Caki2 (cell line): Measurements from ENCODE around the gene SAFB2. TPM values are rescaled to one million over a fixed set of nuclear protein-coding genes. Genes with fewer than 3 reads are reported as not detected.
A peak's percentile ranks its signal among the peaks of the same experiment; 100 is the strongest.

ENCODE experiments used
- DNase-seq: peaks from one replicate; pipeline ENCODE4 v3.0.0-alpha.2; 2015; ENCODE audit warnings: low read depth
- in situ Hi-C: cut with HindIII; loops from 2 replicates; pipeline ENCODE4 v1.10.0; 2016; ENCODE audit warnings: low sequenced_read_pairs, low pct_unique_long_range_greater_than_20kb, mixed read lengths
- total RNA-seq: library from RNA; depleted of rRNA; stranded (reverse); fragments of >200 nt; shearing (Covaris generic); gene quantifications from 2 replicates; pipeline ENCODE4 v1.2.3, GENCODE V29; 2014; ENCODE audit warnings: low replicate concordance; rRNA removed

Gene SAFB2
- 2.0 and 12.9 TPM in 2 replicates for total RNA-seq

DNA sequence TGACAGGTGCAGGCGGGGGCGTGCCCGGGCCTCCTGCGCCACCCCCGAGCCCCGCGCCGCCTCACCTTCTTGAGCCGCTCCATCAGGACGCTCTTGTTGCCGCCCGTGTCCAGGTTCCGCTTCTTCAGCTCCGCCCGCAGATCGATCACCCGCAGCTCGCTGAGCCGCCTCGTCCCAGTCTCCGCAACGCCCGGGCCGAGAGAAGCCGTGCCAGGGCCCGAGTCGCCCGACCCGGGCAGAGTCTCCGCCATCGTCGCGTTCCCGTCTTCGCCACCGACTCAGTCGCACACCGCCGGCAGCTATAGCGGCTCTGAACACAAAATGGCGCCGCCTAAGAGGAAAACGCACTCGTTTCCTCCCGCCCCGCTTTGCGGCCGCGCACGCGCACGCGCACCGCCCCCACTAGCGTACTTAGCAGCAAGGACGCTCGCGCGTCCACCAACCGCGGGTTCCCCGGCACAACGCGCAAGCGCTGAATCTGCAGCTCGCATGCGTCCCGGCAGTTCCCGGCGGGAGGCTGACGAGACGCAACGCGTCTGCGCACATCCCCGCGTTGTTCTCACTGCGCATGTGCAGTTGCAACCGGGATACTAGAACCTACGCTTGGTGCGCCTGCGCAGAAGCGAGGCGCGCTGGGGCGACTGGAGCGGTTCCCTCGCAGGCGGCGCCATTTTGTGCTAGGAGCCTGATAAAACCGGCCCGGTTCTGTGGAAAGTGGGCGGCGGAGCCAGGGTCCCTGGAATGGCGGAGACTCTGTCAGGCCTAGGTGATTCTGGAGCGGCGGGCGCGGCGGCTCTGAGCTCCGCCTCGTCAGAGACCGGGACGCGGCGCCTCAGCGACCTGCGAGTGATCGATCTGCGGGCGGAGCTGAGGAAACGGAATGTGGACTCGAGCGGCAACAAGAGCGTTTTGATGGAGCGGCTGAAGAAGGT lies at the start of gene SAFB2, which contains the start of gene SAFB:
TSS of gene SAFB2 (minus strand) at position 312 of the 932 bp plus-strand sequence. CDS start at position 251, 61 bp downstream.
TSS of gene SAFB (plus strand) at position 619 of the 932 bp plus-strand sequence. CDS start at position 742, 123 bp downstream.
- in situ Hi-C loops: no loop called here
- DNase-seq: peak; percentile 98

- in situ Hi-C loops: no loop called here
- no peak for DNase-seq
Measured at GRCh38 chr19:5671600-5671999, 49.0 kb upstream of the SAFB2 start.

DNA sequence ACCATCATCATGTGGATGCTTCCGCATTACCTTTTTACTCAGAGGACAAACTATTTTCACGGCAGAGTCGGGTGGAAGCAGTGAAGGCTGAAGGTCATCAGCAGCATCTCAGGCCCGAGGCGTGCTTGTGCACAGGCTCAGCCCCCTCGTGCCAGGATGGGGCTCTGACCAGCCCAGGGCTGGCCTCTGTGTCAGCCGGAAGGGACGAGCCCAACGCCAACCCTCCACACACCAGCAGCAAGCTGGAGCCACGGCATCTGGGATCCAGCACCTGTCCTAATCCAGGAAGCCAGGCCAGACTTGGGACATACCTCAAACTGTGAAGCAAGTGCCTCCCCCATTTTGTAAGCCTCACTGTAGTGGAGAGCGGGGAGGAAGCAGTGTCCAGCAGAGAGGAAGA lies 46.6 kb upstream of the SAFB2 start:
- in situ Hi-C loops: no loop called here
- no peak for DNase-seq

- in situ Hi-C loops: no loop called here
- no peak for DNase-seq
Measured at GRCh38 chr19:5667751-5668271, 45.2 kb upstream of the SAFB2 start.

- DNase-seq: no peak
- in situ Hi-C loops: no loop called here
Measured at GRCh38 chr19:5666921-5667610, 44.5 kb upstream of the SAFB2 start.

DNA sequence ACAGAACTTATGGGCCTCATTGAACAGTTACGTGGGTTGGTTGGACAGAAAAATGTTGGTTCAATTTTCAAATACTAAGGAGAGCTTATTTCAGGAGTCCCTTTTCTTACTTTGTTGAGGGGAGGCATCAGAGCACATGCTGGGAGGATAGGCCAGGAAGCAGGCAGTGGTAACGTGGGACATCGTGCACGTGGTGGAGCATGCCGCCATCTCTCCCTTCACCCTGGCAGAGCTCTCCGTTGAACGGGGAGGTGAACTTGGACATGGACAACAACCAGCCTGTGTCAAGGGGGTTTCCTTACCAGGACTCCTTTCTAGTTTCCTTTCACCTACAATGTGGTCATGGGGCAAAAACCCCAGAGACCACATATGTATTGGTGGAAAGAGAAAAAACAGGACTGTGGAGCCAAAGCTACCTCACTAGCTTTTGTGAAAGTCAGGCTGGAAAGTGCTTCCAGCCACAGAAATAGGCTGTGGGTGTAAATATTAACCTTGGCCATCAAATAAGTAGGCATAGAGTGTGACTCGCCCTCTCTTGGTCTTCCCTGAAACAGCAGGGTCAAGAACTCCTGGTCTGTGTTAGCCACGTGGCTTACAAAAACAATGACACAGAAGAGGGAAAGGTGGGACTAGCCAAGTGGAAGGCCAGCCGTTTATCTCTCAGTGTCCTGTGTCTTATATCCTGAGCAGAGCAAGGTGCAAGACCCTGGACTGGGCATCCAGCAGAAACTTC lies 43.4 kb upstream of the SAFB2 start:
- in situ Hi-C loops: no loop called here
- DNase-seq: peak; percentile 92

DNA sequence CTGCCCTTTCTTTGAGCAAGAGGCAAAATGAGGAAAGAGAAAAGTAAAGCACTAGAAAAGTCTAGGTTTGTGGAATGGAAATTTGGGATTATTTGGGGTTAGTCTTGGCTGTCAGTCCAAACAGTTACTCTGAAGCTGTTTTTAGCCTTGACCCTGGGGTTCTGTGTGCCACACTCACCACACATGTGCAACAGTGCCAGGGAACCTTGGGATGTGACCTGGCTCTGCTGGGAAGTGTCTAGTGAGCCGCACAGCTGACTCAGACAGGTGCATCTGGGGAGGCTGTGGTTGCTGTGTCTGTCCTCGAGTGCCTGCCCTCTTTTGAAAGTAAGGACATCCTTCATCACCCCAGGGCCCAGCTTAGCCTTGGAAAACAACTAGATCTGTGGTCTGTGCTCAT lies 41.9 kb upstream of the SAFB2 start:
- DNase-seq: no peak
- in situ Hi-C loops: no loop called here

DNA sequence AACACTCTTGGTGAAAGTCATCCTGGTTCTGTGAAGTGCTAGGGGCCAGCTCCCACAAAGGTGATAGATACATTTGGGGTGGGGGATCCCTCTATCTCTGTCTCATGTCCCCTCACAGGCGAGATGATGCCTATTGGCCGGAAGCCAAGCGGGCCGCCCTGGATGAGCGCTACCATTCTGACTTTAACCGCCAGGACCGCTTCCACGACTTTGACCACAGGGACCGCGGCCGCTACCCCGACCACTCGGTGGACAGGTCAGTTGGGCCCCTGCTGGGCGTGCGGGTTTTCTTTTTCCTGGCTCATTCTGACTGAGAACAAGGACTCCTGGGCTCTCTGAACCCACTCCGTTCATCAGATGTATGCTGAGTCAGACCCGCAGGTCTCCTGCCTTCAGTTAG lies 41.3 kb upstream of the SAFB2 start:
- in situ Hi-C loops: no loop called here
- no peak for DNase-seq

GRCh38 chr19:5661483-5661882 lies 38.9 kb upstream of the SAFB2 start:
- DNase-seq: no peak
- in situ Hi-C loops: no loop called here

- in situ Hi-C loops: no loop called here
- no peak for DNase-seq
Measured at GRCh38 chr19:5655412-5655811, 32.8 kb upstream of the SAFB2 start.

- in situ Hi-C loops: no loop called here
- no peak for DNase-seq
Measured at GRCh38 chr19:5654931-5655330, 32.4 kb upstream of the SAFB2 start.

DNA sequence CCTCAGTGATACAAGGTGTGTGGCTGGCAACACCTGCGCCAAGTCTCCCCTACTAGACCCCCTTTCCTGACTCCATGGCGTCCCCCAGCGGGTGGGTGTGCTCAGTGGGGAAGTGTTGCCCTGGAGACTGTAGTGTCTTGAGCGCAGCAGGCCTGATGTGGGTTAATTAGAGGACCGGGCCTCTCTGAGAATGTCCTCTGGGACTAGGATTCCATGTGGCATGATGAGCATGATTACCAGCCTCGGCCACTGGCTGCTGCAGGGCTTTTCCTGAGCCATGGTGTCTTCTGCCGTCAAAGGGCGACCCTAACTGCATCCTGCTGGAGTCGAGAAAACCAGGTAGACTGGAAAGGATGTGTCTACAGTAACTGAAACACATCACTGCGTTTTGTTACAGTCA lies 29.7 kb upstream of the SAFB2 start:
- in situ Hi-C loops: no loop called here
- DNase-seq: no peak

DNA sequence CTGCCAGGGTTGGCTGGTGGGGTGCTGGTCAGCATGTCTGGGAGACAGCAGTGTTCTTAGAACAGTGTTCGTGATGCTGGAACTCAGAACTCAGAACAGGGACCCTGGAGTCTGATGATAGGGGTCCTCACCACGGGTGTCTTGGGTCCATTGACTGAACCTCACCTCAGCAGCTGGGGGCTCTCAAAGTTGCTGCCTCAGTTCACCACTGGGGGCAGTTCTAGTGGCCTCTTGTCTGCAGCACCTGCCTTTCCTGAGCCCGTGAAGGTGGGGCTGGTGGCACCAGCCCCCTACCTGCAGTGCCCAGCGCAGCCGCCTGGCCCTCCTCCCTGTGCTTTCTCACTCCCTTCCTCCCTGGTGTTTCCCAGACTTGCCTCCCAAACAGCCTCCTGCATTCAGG lies 28.8 kb upstream of the SAFB2 start:
- in situ Hi-C loops: no loop called here
- DNase-seq: no peak

GRCh38 chr19:5648464-5648863 lies 25.9 kb upstream of the SAFB2 start:
- DNase-seq: no peak
- in situ Hi-C loops: no loop called here

DNA sequence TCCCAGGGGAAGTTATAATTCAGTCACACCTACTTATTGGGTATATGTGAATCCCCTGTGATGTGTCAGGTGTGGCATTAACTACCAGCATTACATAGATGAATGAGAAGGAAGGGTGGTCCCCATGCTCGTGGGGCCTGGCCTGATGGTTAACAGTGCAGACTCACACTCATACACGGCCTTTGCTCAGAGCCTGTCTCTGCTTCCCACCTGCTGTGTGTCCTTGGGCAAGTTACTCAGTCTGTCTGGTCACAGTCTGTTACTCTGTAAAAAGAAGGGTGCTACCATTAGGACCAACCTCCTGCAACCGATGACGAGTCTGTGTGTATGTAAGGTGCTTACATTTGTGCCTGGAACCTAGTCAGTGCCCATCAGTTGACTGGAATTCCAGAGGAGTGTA lies 24.1 kb upstream of the SAFB2 start:
- in situ Hi-C loops: no loop called here
- no peak for DNase-seq

DNA sequence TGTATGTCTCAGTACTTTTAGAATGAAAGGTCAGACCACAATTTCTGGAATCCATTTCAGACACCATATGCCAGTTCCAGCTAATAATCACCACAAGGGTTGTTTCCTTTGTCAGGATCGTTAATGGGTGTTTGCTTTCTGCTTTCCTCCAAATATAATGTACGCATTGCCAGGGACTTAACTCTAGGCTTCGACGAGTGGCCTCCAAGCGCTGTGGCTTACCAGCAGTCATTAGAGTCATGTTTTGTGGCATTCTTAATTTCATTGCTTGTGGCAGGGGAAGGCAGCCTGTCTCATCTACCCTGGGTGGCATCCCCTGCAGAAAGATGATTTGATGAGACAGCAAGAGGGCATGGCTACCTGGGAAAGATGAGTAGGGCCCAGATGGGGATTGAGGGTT lies 22.8 kb upstream of the SAFB2 start:
- DNase-seq: no peak
- in situ Hi-C loops: no loop called here

- in situ Hi-C loops: no loop called here
- DNase-seq: no peak
Measured at GRCh38 chr19:5644037-5644436, 21.5 kb upstream of the SAFB2 start.

DNA sequence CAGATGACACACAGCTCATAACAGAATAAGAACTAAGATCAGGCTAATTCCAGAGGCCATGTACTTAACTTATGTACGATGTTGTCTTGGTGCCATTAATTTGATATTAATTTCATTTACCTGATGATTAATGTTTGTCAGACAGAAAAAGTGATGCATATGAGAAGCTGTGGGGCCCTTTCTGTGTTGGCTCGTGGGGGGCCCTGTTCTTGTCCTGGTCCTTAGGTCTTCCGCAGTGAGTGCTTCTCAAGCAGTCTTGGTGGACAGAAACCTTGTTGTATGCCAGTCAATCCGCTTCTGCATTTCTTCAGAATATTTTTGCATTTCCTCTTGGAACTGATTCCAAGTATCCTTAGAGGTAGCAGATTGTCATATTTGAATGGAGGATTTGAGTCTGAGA lies 20.5 kb upstream of the SAFB2 start:
- in situ Hi-C loops: no loop called here
- DNase-seq: no peak
